GM12873 (cell line): ENCODE measurements around the gene C12orf76.

Experiments used
- CTCF ChIP-seq: IDR thresholded peaks from 2 replicates; pipeline ENCODE4 v1.5.1; 2012; ENCODE audit warnings: low read depth, mild to moderate bottlenecking, moderate library complexity, low read length, control low read depth; ENCODE audit not compliant: insufficient read depth; ENCODE audit errors: missing control alignments

C12orf76 gene

DNA sequence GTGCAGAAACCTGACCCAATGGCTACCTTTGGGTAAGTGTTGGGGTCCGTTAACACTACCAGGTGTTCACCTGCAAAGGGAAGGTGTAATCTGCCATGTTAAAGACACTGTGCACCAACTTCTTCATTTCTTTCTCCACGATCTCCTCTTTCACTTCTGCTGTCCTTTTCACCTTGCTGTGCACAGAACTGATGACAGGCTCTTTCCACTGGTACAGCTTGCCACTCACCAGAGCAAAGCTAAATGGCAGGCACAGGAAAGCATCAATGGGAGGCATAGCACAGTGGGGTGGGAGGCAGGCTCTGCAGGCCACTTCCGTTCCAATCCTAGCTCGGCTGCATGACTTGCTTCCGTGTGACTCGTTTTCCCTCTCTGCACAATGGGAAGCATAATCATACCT lies 2.6 kb upstream of the C12orf76 start:
- no peak for TF ChIP-seq CTCF

GRCh38 chr12:110047297-110047940 lies 903 bp downstream of the C12orf76 start:
- TF ChIP-seq CTCF, result no peak

DNA sequence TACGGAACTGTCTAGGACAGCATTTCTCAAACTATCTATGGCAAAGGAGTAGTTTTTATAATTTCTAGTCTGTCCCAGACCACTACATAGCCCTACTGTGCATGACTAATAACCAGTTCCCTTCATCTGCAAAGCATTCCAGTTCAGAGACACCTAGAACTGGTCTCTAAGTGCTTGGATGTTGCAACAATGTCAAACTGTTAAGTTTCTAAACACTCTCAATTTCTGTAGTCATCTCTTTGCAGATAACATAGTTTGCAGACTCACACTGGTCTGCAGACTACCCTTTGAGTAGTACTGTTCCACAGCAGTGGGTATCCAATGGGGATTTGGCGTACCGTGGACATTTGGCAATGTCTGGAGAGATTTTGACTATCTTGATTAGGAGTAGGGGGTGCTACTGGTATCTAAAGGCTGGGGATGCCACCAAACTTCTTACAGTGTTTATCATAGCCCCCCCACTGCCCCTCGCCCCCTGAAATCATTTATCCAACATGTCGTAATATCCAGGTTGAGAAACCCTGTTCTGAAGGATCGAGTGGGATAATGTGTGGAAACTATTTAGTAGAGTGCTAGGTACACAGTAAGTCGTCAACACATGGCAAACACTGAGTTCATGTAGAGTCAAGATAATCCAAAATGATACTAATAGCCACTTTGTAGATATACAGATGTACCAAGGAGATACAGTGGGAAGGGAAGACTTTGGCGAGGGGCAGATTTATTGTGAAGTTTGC lies 1.7 kb downstream of the C12orf76 start:
- TF ChIP-seq CTCF, result no peak

GRCh38 chr12:110042264-110042663 lies 6.1 kb downstream of the C12orf76 start:
- TF ChIP-seq CTCF, result no peak

DNA sequence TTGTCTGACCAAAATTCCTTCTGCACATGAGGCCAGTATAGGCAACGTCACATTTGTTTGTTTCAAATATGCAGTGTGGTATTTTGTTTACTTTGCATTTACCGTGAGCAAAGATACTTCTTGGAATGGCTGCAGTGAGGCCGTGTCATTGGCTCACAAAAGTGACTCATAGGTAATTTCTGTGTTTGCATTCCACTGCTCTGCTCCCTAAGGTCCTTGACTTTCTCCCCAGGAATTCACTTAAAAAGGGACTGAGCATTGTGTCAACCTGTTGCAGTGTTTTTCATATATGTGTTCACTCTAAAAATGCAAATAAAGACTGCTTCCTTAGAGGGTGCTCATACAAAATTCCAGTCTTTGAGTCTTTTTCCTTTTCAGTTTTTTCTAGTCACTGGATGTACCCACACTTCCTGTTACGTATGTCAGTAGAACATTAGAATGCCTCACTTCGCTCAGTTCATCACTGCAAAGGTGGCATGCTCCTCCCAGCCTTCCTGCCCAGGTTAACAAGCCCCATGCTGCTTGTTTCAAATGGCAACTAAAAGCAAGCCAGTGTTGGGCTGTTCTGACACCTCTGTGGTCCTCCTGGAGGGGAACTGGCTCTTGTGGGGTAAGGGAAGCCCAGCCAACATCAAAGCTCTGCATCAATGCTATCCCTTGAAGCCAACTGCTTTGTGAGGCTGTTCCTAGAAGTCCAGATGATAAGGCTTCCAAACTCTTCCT lies 9.1 kb downstream of the C12orf76 start:
- no peak for TF ChIP-seq CTCF

GRCh38 chr12:110038741-110039084 lies 9.6 kb downstream of the C12orf76 start:
- TF ChIP-seq CTCF, result no peak

GRCh38 chr12:110037315-110037714 lies 11.0 kb downstream of the C12orf76 start:
- no peak for TF ChIP-seq CTCF
